Lung (tissue), 12 donors: Measurements from ENCODE around the gene ZC3H11A. TPM values are rescaled to one million over a fixed set of nuclear protein-coding genes. Genes with fewer than 3 reads are reported as not detected.
"Not testable (repeated sequence)": the region's sequence is repeated elsewhere in the genome, so short reads cannot be mapped to it uniquely, and the experiment has no call there.

ENCODE experiments used
- ATAC-seq: fragments of 200-7000 bp; cut with Tn5 transposase; one replicate; pipeline ENCODE4 v1.9.1; 2020; ENCODE audit warnings: moderate number of reproducible peaks; ENCODE audit not compliant: insufficient read depth, low FRiP score
- DNase-seq, 3 donors: peaks; one replicate each; pipeline ENCODE4 v3.0.0-alpha.2; 2013 to 2017
- H3K27ac ChIP-seq, 2 donors: one replicate each; pipeline ENCODE4 v1.5.1; 2013; ENCODE audit warnings: mild to moderate bottlenecking in 2 of 2, moderate library complexity in 2 of 2, control low read depth in 1 of 2, inconsistent platforms in 1 of 2, low read depth in 1 of 2, low read length in 1 of 2
- H3K27me3 ChIP-seq, 3 donors: one replicate each; pipeline ENCODE4 v1.5.1; 2013; ENCODE audit warnings: low read length in 2 of 3; ENCODE audit not compliant: control insufficient read depth in 3 of 3, insufficient read depth in 3 of 3
- H3K36me3 ChIP-seq, 4 donors: one replicate each; pipeline ENCODE4 v1.5.1; 2013; ENCODE audit warnings: low read length in 4 of 4, mild to moderate bottlenecking in 1 of 4, moderate library complexity in 1 of 4; ENCODE audit not compliant: control insufficient read depth in 4 of 4, insufficient read depth in 4 of 4
- H3K4me1 ChIP-seq, 5 donors: one replicate each; pipeline ENCODE4 v1.5.1; 2013; ENCODE audit warnings: low read length in 5 of 5, mild to moderate bottlenecking in 2 of 5, moderate library complexity in 1 of 5; ENCODE audit not compliant: control insufficient read depth in 5 of 5, insufficient read depth in 5 of 5
- H3K4me3 ChIP-seq: one replicate; pipeline ENCODE4 v1.5.1; 2013; ENCODE audit warnings: mild to moderate bottlenecking, control low read depth, moderate library complexity
- H3K9ac ChIP-seq, 2 donors: one replicate each; pipeline ENCODE4 v1.5.1; 2013; ENCODE audit warnings: low read length in 2 of 2, control low read depth in 1 of 2; ENCODE audit not compliant: insufficient read depth in 1 of 2
- H3K9me3 ChIP-seq, 4 donors: one replicate each; pipeline ENCODE4 v1.5.1; 2013; ENCODE audit warnings: low read length in 3 of 4, mild to moderate bottlenecking in 1 of 4, moderate library complexity in 1 of 4; ENCODE audit not compliant: control insufficient read depth in 4 of 4, insufficient read depth in 3 of 4
- CTCF ChIP-seq: IDR thresholded peaks from 2 replicates; pipeline ENCODE4 v1.5.1; 2012; ENCODE audit warnings: mild to moderate bottlenecking; ENCODE audit errors: control extremely low read depth, extremely low read depth
- WGBS, 2 donors: extraction: QIAGEN DNeasy Blood & Tissue Kit; methylation state at CpG; one replicate each; pipeline ENCODE4 v1.1.7; 2013; 5-methylcytosine and 5-hydroxymethylcytosine counted together
- polyA plus RNA-seq, 2 donors: library from polyadenylated mRNA; stranded (reverse); fragments of 200-250 nt; gene quantifications; one replicate each; pipeline ENCODE4 v1.2.1, GENCODE V29; 2013
- total RNA-seq, 2 donors: library from RNA; depleted of rRNA in 1 of 2; stranded (reverse); fragments of >200 nt in 1 of 2; gene quantifications; one replicate each; pipeline ENCODE4 v1.2.1, GENCODE V29; 2014 to 2021
- donor health status: control.
- donor health status: control.
- donor health status: Bipolar disorder and iron deficiency.
- donor health status: healthy.
- donor health status: DM: yes; HTN: yes; CAD: no.

The ZC3H11A gene
- total and polyA plus RNA-seq, 4 donors: 34.9 to 148 (median 46.4) TPM

- ATAC-seq: no peak
These were observed 30.8 kb downstream of the ZC3H11A start for GRCh38 chr1:203826175-203826574.

GRCh38 chr1:203828002-203828401 is 32.6 kb downstream of the ZC3H11A start:
- ATAC-seq (no peak), DNase-seq (peak in 2 of 3 donors; percentile 60 to 72)
- H3K27me3 ChIP-seq: no peaks in the 10 kb centered on the region
- 77 to 87% methylated on average over 5 of the region's 5 CpGs for WGBS, 2 donors
- H3K4me3 ChIP-seq: no peak overlapping the region
- H3K9ac ChIP-seq: no peak overlapping the region
- peaks cover 0 to 19% (median 0%) of the 10 kb centered on the region in 5 donors for H3K4me1 ChIP-seq
- TF ChIP-seq CTCF: no peak
- no peaks in the 10 kb centered on the region for H3K9me3 ChIP-seq
- H3K36me3 ChIP-seq: peaks cover 12 to 22% (median 19%) of the 10 kb centered on the region in 4 donors
- no peak overlapping the region for H3K27ac ChIP-seq

More at GRCh38 chr1:203826175-203826574, 30.8 kb downstream of the ZC3H11A start:
- DNase-seq: no peak
- no peak overlapping the region for H3K27ac ChIP-seq
- no peak for TF ChIP-seq CTCF
- H3K4me3 ChIP-seq: no peak overlapping the region
- H3K27me3 ChIP-seq: no peaks in the 10 kb centered on the region
- WGBS, 2 donors: 97 to 99% methylated on average over 2 of the region's 2 CpGs
- peaks cover 0 to 19% (median 0%) of the 10 kb centered on the region in 5 donors for H3K4me1 ChIP-seq
- H3K9ac ChIP-seq: no peak overlapping the region
- no peaks in the 10 kb centered on the region for H3K9me3 ChIP-seq
- H3K36me3 ChIP-seq: peaks cover 15 to 29% (median 24%) of the 10 kb centered on the region in 4 donors

- H3K4me3 ChIP-seq: no peak overlapping the region
- no peak overlapping the region for H3K27ac ChIP-seq
- no peak overlapping the region for H3K9ac ChIP-seq
- H3K9me3 ChIP-seq: no peaks in the 10 kb centered on the region
- 45 to 90% methylated on average over 1 of the region's 1 CpG for WGBS, 2 donors
- ATAC-seq (no peak), DNase-seq (peak in 2 of 3 donors; percentile 89 to 92)
- TF ChIP-seq CTCF: no peak
- peaks cover 9 to 21% (median 18%) of the 10 kb centered on the region in 4 donors for H3K36me3 ChIP-seq
- H3K27me3 ChIP-seq: no peaks in the 10 kb centered on the region
- peaks cover 0 to 19% (median 0%) of the 10 kb centered on the region in 5 donors for H3K4me1 ChIP-seq
These were observed 33.1 kb downstream of the ZC3H11A start for GRCh38 chr1:203828503-203828902.

- peaks cover 0 to 19% (median 0%) of the 10 kb centered on the region in 5 donors for H3K4me1 ChIP-seq
- not testable (repeated sequence) for H3K4me3 ChIP-seq, H3K27me3 ChIP-seq, H3K27ac ChIP-seq, H3K9ac ChIP-seq, H3K9me3 ChIP-seq, DNase-seq, ATAC-seq
- peaks cover 12 to 26% (median 18%) of the 10 kb centered on the region in 4 donors for H3K36me3 ChIP-seq
- WGBS, 2 donors: 58 to 61% methylated on average over 5 of the region's 5 CpGs
These were observed 33.8 kb downstream of the ZC3H11A start for GRCh38 chr1:203829247-203829646.
